NCI-H1092 treated with DMSO at 0.1 percent for 48 hours (cell line): ENCODE measurements around the gene SLC22A6.
"Not testable (repeated sequence)": the region's sequence is repeated elsewhere in the genome, so short reads cannot be mapped to it uniquely, and the experiment has no call there.

ENCODE experiments used
- DNase-seq: peaks from one replicate; lab custom pipeline; 2025; lab: John Stamatoyannopoulos, UW

SLC22A6 gene

GRCh38 chr11:62985041-62985750 lies 429 bp upstream of the SLC22A6 start:
- no peak for DNase-seq

- DNase-seq = no peak
Observed at GRCh38 chr11:62983536-62984199, 1.1 kb downstream of the SLC22A6 start.

- no peak for DNase-seq
Observed at GRCh38 chr11:62981743-62982142, 3.0 kb downstream of the SLC22A6 start.

GRCh38 chr11:62980133-62980760 lies 4.5 kb downstream of the SLC22A6 start:
- no peak for DNase-seq

GRCh38 chr11:62976109-62976508 lies 8.7 kb downstream of the SLC22A6 start:
- DNase-seq = no peak

- DNase-seq = peak; percentile 91
Observed at GRCh38 chr11:62974848-62975522, 9.8 kb downstream of the SLC22A6 start.

GRCh38 chr11:62965574-62965973 lies 19.2 kb downstream of the SLC22A6 start:
- no peak for DNase-seq

- no peak for DNase-seq
Observed at GRCh38 chr11:62962391-62962790, 22.4 kb downstream of the SLC22A6 start.

- DNase-seq = no peak
Observed at GRCh38 chr11:62961017-62961570, 23.7 kb downstream of the SLC22A6 start.

- no peak for DNase-seq
Observed at GRCh38 chr11:62959422-62959980, 25.3 kb downstream of the SLC22A6 start.

GRCh38 chr11:62958547-62959421 lies 26.0 kb downstream of the SLC22A6 start:
- DNase-seq = no peak

- DNase-seq = no peak
Observed at GRCh38 chr11:62957147-62957546, 27.6 kb downstream of the SLC22A6 start.

- no peak for DNase-seq
Observed at GRCh38 chr11:62954478-62954877, 30.3 kb downstream of the SLC22A6 start.

- DNase-seq = no peak
Observed at GRCh38 chr11:62953811-62954210, 31.0 kb downstream of the SLC22A6 start.

GRCh38 chr11:62948765-62949320 lies 35.9 kb downstream of the SLC22A6 start:
- DNase-seq = no peak

- not testable (repeated sequence) for DNase-seq
Observed at GRCh38 chr11:62945538-62945937, 39.2 kb downstream of the SLC22A6 start.

- not testable (repeated sequence) for DNase-seq
Observed at GRCh38 chr11:62937528-62937927, 47.2 kb downstream of the SLC22A6 start.

- DNase-seq = no peak
Observed at GRCh38 chr11:62934496-62934785, 50.3 kb downstream of the SLC22A6 start.

GRCh38 chr11:62933750-62934495 lies 50.8 kb downstream of the SLC22A6 start:
- no peak for DNase-seq

- no peak for DNase-seq
Observed at GRCh38 chr11:62933285-62933684, 51.5 kb downstream of the SLC22A6 start.
